HG03565 (cell line): ENCODE data around the gene NFIA.

ENCODE experiments used
- ATAC-seq: cut with Tn5 transposase; IDR thresholded peaks from one replicate; pipeline ENCODE4 v1.9.1; 2021; ENCODE audit warnings: mild to moderate bottlenecking, moderate library complexity; ENCODE audit not compliant: unreplicated experiment

Gene NFIA

GRCh38 chr1:61237659-61238358 lies 155.4 kb downstream of the NFIA start:
- no peak for ATAC-seq

DNA sequence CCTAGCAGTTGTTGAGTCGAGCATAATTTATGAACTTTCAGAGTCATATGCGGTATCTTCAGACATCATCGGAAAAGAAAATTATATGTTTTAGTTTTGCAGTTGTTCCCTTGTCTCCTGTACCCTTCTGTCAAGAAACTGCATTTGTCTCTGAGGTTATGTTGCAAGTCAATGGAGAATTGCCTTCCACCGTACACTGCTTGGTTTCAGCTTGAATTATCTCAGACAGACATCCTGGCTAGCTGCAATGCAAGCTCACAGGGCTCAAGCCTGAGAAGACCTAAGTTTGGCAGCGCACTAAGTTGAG lies 156.0 kb downstream of the NFIA start:
- no peak for ATAC-seq

DNA sequence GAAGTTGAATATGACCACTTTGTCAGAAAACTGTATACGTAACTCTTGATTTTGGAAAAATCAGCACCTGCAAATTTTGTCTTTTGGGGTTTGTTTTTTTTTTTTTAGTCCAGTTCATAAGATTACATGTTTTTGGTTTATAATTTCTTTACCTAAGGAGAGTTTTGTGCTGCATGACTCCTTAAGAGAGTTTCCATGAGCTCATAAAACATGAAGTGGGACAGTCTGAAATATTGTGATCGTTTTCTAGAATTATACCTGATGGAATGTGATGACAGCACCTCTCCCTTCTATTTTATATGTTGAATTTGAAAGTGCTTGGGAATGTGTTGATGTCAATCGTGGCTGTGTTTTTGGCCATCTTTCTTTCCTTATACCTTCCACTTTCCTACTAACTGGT lies 158.5 kb downstream of the NFIA start:
- no peak for ATAC-seq

- no peak for ATAC-seq
Observed at GRCh38 chr1:61241411-61241838, 159.1 kb downstream of the NFIA start.

DNA sequence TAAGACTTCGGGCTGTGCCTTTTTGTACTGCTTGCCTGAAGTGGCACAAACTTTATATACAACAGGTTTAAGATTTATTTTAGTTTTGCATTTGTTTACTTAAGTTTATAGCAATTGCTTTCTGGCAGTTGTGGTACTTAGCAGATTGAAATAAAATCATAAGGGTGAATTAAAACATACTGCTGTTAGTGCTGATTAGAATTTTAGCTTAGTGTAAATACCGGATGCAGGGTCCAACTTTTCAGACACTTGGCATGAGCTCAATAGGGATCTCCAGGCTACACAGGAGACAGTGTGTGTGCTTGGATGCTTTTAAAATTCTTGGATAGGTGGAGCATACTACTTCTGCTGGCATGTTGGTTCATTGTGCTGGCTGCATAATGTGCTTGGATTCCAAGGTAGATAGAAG lies 159.6 kb downstream of the NFIA start:
- ATAC-seq, result no peak

GRCh38 chr1:61244114-61244513 lies 161.8 kb downstream of the NFIA start:
- no peak for ATAC-seq

DNA sequence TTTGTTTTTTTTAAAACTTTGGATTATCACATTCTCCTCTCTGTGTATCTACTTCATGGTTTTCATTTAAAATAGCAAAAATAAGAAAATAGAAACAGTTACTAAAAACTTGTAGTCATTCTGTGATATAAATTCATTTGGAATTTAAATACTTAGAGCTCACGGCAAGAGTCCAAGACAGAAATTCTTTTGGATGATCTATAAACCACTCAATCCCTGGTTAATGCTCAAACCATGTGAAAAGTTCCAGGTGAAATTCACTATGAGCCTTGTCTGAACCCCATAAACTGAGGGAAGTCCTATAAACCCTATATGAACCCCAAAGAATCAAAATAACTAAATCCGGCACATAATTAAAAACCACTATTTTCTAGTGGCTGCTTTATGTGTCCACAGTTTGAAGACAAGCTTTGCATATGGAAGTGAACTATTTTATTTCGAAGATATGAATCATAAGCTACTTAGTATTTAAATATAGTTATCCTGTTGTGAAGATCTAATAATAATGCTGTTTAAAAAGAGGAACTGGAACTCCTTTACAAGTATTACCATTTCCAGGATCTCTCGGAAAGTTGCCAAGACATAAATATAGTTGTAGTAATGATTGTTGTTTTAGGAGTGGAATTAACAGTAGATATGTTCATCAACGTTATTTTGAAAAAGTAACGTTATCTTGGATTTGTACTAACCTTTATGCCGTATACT lies 163.5 kb downstream of the NFIA start:
- no peak for ATAC-seq

- ATAC-seq, result no peak
Observed at GRCh38 chr1:61247051-61247825, 164.9 kb downstream of the NFIA start.

DNA sequence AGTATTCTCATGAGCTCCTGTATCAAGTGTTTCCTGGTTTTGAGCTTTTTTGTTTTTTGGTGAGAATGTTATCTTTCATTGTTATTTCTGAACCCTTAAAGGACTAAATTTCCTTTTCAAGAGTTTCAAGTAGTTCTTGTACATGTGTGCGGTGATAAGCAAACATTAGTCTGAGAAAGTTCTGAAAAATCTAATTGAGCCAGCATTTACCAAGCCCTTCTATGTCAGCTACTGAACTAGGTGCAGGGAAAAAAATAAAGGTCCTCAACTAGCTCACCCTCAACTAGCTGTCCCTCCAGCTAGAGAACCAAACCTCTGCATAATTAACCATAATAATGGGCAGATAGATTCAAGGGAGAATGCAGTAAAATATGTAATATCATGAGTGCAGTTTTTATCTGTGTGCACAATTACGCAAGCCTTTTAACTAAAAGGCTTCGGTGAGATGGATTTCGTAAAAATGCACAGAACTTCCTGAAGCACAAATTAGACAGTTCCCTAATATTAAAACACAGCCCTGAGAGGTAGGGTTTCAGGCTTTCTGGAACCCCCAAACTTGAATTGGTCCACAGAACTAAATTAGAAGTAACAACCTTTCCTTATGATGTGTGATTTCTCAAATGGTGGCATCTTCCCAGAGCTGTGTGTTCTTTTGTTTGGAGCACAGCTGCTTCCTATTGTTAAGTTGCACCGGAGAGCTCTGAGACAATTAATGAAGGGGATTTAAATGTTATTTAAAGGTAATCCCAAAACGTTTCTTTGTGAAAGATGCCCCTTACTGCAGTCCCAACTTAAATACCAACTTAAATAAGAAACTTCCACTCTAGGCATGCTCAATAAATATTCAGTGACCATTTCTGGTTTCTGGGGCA lies 165.8 kb downstream of the NFIA start:
- no peak for ATAC-seq

DNA sequence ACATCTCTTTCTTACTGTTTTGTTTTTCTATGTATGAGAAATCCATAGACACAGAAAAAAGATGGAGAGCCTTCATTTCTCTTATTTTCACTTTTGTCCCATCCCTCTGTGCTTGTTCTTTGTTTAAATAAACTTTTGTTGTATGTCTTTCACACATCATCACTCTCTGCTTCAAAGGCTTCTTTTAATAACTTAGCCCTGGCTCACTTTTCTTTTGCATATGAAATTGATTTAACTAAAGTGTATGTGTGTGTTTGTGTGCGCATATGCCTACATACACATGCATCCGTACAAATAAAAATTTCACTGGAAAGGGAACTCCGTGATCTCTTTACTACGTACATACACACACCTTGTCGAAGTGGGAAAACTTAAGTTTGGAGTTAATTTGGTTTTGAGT lies 168.6 kb downstream of the NFIA start:
- ATAC-seq, result no peak

DNA sequence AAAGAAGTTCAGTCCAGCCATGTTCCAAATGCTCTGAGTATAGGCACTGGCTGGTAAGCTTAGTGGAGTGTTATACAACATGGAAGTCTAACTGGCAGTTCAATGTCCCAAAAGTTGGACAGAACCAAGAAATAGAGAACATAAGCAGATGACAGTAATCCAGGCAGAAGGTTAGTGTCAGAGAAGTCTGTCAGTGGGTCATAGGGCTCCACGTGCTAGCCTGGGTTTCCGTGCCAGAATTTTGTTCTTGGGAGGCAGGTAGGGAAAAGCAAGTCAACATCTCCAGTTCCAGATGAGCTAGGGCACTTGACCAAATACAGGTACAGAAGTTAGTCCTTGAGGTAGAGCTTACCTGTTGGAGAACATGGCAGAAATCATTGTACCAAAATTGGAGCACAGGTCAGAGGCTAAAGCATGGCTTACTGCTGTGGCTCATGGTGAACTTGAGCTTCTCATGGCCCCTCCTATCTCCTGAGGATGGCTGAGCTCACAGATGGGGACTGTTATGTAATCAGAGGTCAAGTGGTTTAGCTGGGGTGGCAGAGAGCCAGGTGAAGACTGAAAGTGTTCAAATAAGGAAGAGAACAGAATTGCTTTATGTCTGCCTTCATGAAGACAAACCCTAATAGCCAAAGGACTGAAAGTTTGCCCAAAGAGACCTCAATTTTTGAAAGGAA lies 170.8 kb downstream of the NFIA start:
- no peak for ATAC-seq

- no peak for ATAC-seq
Observed at GRCh38 chr1:61253912-61254633, 171.7 kb downstream of the NFIA start.

DNA sequence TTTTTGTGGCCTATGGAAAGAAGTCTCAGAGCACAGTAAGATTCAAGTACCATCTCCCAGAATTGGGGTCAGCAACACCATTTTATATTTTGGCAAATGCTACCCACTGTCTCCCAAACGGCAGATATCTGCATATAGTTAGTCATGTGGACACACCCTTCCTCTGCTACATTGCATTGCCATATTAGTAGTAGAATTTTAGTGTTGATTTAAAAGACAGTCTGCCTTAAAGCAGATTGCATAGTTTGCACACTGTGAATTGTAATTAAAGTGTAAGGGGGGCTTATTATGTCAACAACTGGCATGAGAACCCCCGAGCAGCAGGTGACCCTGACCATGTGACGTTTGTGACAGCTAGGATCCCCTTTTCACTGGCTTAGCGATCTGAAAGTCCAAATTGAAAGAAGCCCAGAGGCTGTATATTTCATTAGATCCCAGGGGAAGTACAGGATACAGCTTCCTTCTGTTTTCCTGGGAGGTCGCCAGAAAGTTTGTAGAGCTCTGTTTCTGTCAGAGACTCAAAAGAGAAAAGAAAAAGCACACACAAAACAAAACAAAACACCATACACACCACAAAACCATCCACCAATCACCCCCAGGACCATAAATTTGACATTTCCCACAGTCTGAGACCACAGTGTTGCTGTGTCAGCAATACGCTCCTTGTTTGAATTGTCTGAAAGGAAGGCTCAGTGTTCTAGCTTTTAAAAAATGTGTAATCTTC lies 172.4 kb downstream of the NFIA start:
- no peak for ATAC-seq

DNA sequence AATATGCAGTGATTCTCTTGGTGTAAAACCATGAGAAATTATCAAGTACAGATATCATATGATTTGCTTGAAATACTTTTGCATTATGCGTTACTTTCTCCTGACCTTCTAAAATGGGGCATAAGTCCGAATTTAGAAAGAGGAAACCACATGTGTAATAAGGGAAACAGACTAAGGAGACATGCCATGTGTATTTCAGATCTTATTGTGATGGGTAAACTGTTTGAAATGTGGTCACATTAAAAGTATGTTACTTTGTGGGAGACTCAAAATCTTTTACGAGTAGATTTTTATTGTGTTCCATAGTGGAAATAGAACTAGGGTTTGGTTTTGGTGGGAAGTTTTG lies 173.0 kb downstream of the NFIA start:
- ATAC-seq, result no peak

GRCh38 chr1:61259379-61260148 lies 177.2 kb downstream of the NFIA start:
- no peak for ATAC-seq

DNA sequence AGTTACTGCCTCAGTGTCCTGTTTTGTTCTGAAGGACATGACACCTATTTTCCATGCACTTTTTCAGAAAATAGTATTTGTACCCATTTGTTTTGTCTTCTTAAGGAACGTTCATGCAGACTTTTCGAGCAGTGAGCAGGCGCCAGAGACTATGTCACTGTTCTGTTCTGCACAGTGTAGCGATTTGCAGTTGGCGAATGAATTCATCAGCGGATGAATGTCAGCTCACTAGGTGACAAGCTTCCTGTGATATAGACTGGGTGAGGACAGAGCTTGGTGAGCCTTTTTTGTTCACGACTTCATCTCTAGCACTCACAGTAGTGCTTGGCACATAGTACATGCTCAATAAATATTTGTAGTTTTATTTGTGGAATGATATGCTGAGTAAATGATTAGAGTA lies 177.8 kb downstream of the NFIA start:
- no peak for ATAC-seq

- no peak for ATAC-seq
Observed at GRCh38 chr1:61261595-61261994, 179.2 kb downstream of the NFIA start.
